ENCODE results near the gene ADARB2. TPM values are rescaled to one million over a fixed set of nuclear protein-coding genes. Genes with fewer than 3 reads are reported as not detected.

The ADARB2 gene
- total and polyA plus RNA-seq, 8 donors, result 0.41 to 0.92 (median 0.76) TPM

GRCh38 chr10:1291178-1292090 lies 445.9 kb downstream of the ADARB2 start:
- H3K27ac ChIP-seq, result no peak overlapping the region
- H3K9me3 ChIP-seq, result no peaks in the 10 kb centered on the region
- no peaks in the 10 kb centered on the region for H3K4me1 ChIP-seq
- no peak for ATAC-seq
- H3K4me3 ChIP-seq, result no peak overlapping the region
- DNase-seq, result no peak
- TF ChIP-seq CTCF (IDR thresholded peaks at IDR 0.05), result no peak
- intact Hi-C loops (cut with DNase I), result no loop called here
- H3K36me3 ChIP-seq, result no peaks in the 10 kb centered on the region
- H3K27me3 ChIP-seq, result peaks cover 0 to 36% of the 10 kb centered on the region in 2 donors

GRCh38 chr10:1290071-1290471 lies 447.3 kb downstream of the ADARB2 start:
- ATAC-seq, result no peak
- intact Hi-C loops (cut with DNase I), result no loop called here
- peaks cover 0 to 36% of the 10 kb centered on the region in 2 donors for H3K27me3 ChIP-seq
- no peak for TF ChIP-seq CTCF (IDR thresholded peaks at IDR 0.05)
- H3K9me3 ChIP-seq, result no peaks in the 10 kb centered on the region
- H3K4me1 ChIP-seq, result no peaks in the 10 kb centered on the region
- H3K36me3 ChIP-seq, result no peaks in the 10 kb centered on the region
- H3K27ac ChIP-seq, result no peak overlapping the region
- no peak overlapping the region for H3K4me3 ChIP-seq
- DNase-seq, result no peak

- Histone ChIP-seq H3K9me3 (no peaks in the 10 kb centered on the region), H3K4me3 (no peak overlapping the region), H3K27ac (no peak overlapping the region), H3K36me3 (no peaks in the 10 kb centered on the region), H3K27me3 (peaks cover 0 to 31% of the 10 kb centered on the region in 2 donors), H3K4me1 (no peaks in the 10 kb centered on the region)
- TF ChIP-seq CTCF (IDR thresholded peaks at IDR 0.05), result no peak
- ATAC-seq (no peak), DNase-seq (no peak)
- intact Hi-C loops (cut with DNase I), result no loop called here
Observed at GRCh38 chr10:1289591-1289990, 447.7 kb downstream of the ADARB2 start.

GRCh38 chr10:1287971-1288401 lies 449.3 kb downstream of the ADARB2 start:
- Histone ChIP-seq H3K9me3 (no peaks in the 10 kb centered on the region), H3K4me1 (no peaks in the 10 kb centered on the region), H3K27ac (no peak overlapping the region), H3K4me3 (no peak overlapping the region), H3K36me3 (no peaks in the 10 kb centered on the region), H3K27me3 (peaks cover 0 to 18% of the 10 kb centered on the region in 2 donors)
- TF ChIP-seq CTCF (IDR thresholded peaks at IDR 0.05), result no peak
- ATAC-seq (no peak), DNase-seq (no peak)
- intact Hi-C loops (cut with DNase I), result no loop called here

GRCh38 chr10:1287487-1287886 lies 449.8 kb downstream of the ADARB2 start:
- no peak overlapping the region for H3K4me3 ChIP-seq
- no peaks in the 10 kb centered on the region for H3K9me3 ChIP-seq
- no peak overlapping the region for H3K27ac ChIP-seq
- TF ChIP-seq CTCF (IDR thresholded peaks at IDR 0.05), result no peak
- no peaks in the 10 kb centered on the region for H3K4me1 ChIP-seq
- no peak for ATAC-seq
- H3K36me3 ChIP-seq, result no peaks in the 10 kb centered on the region
- intact Hi-C loops (cut with DNase I), result no loop called here
- H3K27me3 ChIP-seq, result peaks cover 0 to 16% of the 10 kb centered on the region in 2 donors
- DNase-seq, result no peak
